ENCODE data around the gene TCF12. TPM values are rescaled to one million over a fixed set of nuclear protein-coding genes. Genes with fewer than 3 reads are reported as not detected.
A peak's percentile ranks its signal among the peaks of the same experiment; 100 is the strongest.
"Not testable (repeated sequence)": the region's sequence is repeated elsewhere in the genome, so short reads cannot be mapped to it uniquely, and the experiment has no call there.

The TCF12 gene
- total and polyA plus RNA-seq, 5 donors from 2014 or later: 45.7 to 83.7 (median 68.2) TPM

GRCh38 chr15:57095896-57096295, 177.5 kb downstream of the TCF12 start:
- no peaks in the 10 kb centered on the region for H3K4me1 ChIP-seq (ENCODE audit: control insufficient read depth, insufficient read depth, low read length, poor library complexity, severe bottlenecking)
- no peak overlapping the region for H3K27ac Mint-ChIP-seq
- peaks cover 6% of the 10 kb centered on the region for H3K36me3 ChIP-seq (ENCODE audit: control insufficient read depth, insufficient read depth, low read length)
- H3K27me3 Mint-ChIP-seq: no peaks in the 10 kb centered on the region
- H3K4me1 Mint-ChIP-seq: peaks cover 22 to 29% (median 26%) of the 10 kb centered on the region in 4 donors
- no peaks in the 10 kb centered on the region for H3K27me3 ChIP-seq (ENCODE audit: control insufficient read depth, insufficient read depth, low read length)
- H3K4me3 ChIP-seq (ENCODE audit: low read depth, low read length): no peak overlapping the region
- H3K27ac ChIP-seq (ENCODE audit: insufficient read depth, low read length, poor library complexity, severe bottlenecking): no peak overlapping the region
- no peaks in the 10 kb centered on the region for H3K9me3 ChIP-seq (ENCODE audit: control insufficient read depth in 2 of 2, low read length in 2 of 2)
- no peak for DNase-seq
- H3K36me3 Mint-ChIP-seq: peaks cover 28% of the 10 kb centered on the region
- ATAC-seq (ENCODE audit: low read depth in 2 of 2): no peak
- no peak overlapping the region for H3K4me3 Mint-ChIP-seq
- no peaks in the 10 kb centered on the region for H3K9me3 Mint-ChIP-seq

GRCh38 chr15:57097246-57097645, 178.8 kb downstream of the TCF12 start:
- Mint-ChIP-seq H3K27me3 (no peaks in the 10 kb centered on the region), H3K4me1 (peaks cover 15 to 21% (median 18%) of the 10 kb centered on the region in 4 donors), H3K27ac (no peak overlapping the region), H3K36me3 (peaks cover 22% of the 10 kb centered on the region), H3K9me3 (no peaks in the 10 kb centered on the region), H3K4me3 (no peak overlapping the region)
- Histone ChIP-seq H3K4me1 (ENCODE audit: control insufficient read depth, insufficient read depth, low read length, poor library complexity, severe bottlenecking) (no peaks in the 10 kb centered on the region), H3K36me3 (ENCODE audit: control insufficient read depth, insufficient read depth, low read length) (peaks cover 9% of the 10 kb centered on the region), H3K27me3 (ENCODE audit: control insufficient read depth, insufficient read depth, low read length) (no peaks in the 10 kb centered on the region), H3K9me3 (ENCODE audit: control insufficient read depth in 2 of 2, low read length in 2 of 2) (no peaks in the 10 kb centered on the region), H3K4me3 (ENCODE audit: low read depth, low read length) (no peak overlapping the region), H3K27ac (ENCODE audit: insufficient read depth, low read length, poor library complexity, severe bottlenecking) (no peak overlapping the region)
- ATAC-seq (ENCODE audit: low read depth in 2 of 2) (no peak), DNase-seq (no peak)

GRCh38 chr15:57097919-57098543, 179.6 kb downstream of the TCF12 start:
- H3K27ac ChIP-seq (ENCODE audit: insufficient read depth, low read length, poor library complexity, severe bottlenecking); H3K9me3 Mint-ChIP-seq; H3K9me3 ChIP-seq (ENCODE audit: control insufficient read depth in 2 of 2, low read length in 2 of 2); DNase-seq; H3K27me3 ChIP-seq (ENCODE audit: control insufficient read depth, insufficient read depth, low read length); H3K27me3 Mint-ChIP-seq; H3K4me1 ChIP-seq (ENCODE audit: control insufficient read depth, insufficient read depth, low read length, poor library complexity, severe bottlenecking); H3K4me3 ChIP-seq (ENCODE audit: low read depth, low read length); H3K4me3 Mint-ChIP-seq; H3K36me3 ChIP-seq (ENCODE audit: control insufficient read depth, insufficient read depth, low read length); ATAC-seq (ENCODE audit: low read depth in 2 of 2): not testable (repeated sequence)
- H3K36me3 Mint-ChIP-seq: peaks cover 16% of the 10 kb centered on the region
- H3K27ac Mint-ChIP-seq: peak overlapping the region in 2 of 3 donors; percentile 18 to 73
- peaks cover 10 to 16% (median 14%) of the 10 kb centered on the region in 4 donors for H3K4me1 Mint-ChIP-seq

GRCh38 chr15:57098896-57099295, 180.5 kb downstream of the TCF12 start:
- H3K27ac Mint-ChIP-seq: no peak overlapping the region
- Histone ChIP-seq H3K4me1 (ENCODE audit: control insufficient read depth, insufficient read depth, low read length, poor library complexity, severe bottlenecking) (no peaks in the 10 kb centered on the region), H3K27me3 (ENCODE audit: control insufficient read depth, insufficient read depth, low read length) (no peaks in the 10 kb centered on the region), H3K9me3 (ENCODE audit: control insufficient read depth in 2 of 2, low read length in 2 of 2) (no peaks in the 10 kb centered on the region), H3K4me3 (ENCODE audit: low read depth, low read length) (no peak overlapping the region), H3K27ac (ENCODE audit: insufficient read depth, low read length, poor library complexity, severe bottlenecking) (no peak overlapping the region), H3K36me3 (ENCODE audit: control insufficient read depth, insufficient read depth, low read length) (peaks cover 5% of the 10 kb centered on the region)
- no peaks in the 10 kb centered on the region for H3K27me3 Mint-ChIP-seq
- no peaks in the 10 kb centered on the region for H3K9me3 Mint-ChIP-seq
- ATAC-seq (ENCODE audit: low read depth in 2 of 2) (no peak), DNase-seq (no peak)
- no peak overlapping the region for H3K4me3 Mint-ChIP-seq
- peaks cover 22% of the 10 kb centered on the region for H3K36me3 Mint-ChIP-seq
- H3K4me1 Mint-ChIP-seq: peaks cover 13 to 15% (median 14%) of the 10 kb centered on the region in 4 donors

- H3K4me1 ChIP-seq (ENCODE audit: control insufficient read depth, insufficient read depth, low read length, poor library complexity, severe bottlenecking): no peaks in the 10 kb centered on the region
- no peaks in the 10 kb centered on the region for H3K27me3 ChIP-seq (ENCODE audit: control insufficient read depth, insufficient read depth, low read length)
- no peak overlapping the region for H3K4me3 ChIP-seq (ENCODE audit: low read depth, low read length)
- ATAC-seq (ENCODE audit: low read depth in 2 of 2) (no peak), DNase-seq (no peak)
- H3K36me3 Mint-ChIP-seq: peaks cover 19% of the 10 kb centered on the region
- peaks cover 10 to 15% (median 14%) of the 10 kb centered on the region in 4 donors for H3K4me1 Mint-ChIP-seq
- H3K27me3 Mint-ChIP-seq: no peaks in the 10 kb centered on the region
- H3K4me3 Mint-ChIP-seq: no peak overlapping the region
- peaks cover 5% of the 10 kb centered on the region for H3K36me3 ChIP-seq (ENCODE audit: control insufficient read depth, insufficient read depth, low read length)
- no peaks in the 10 kb centered on the region for H3K9me3 Mint-ChIP-seq
- H3K27ac ChIP-seq (ENCODE audit: insufficient read depth, low read length, poor library complexity, severe bottlenecking): no peak overlapping the region
- H3K27ac Mint-ChIP-seq: no peak overlapping the region
- H3K9me3 ChIP-seq (ENCODE audit: control insufficient read depth in 2 of 2, low read length in 2 of 2): no peaks in the 10 kb centered on the region
These were observed 181.7 kb downstream of the TCF12 start for GRCh38 chr15:57100136-57100539.

- peaks cover 28% of the 10 kb centered on the region for H3K36me3 Mint-ChIP-seq
- Histone ChIP-seq H3K9me3 (ENCODE audit: control insufficient read depth in 2 of 2, low read length in 2 of 2) (no peaks in the 10 kb centered on the region), H3K4me3 (ENCODE audit: low read depth, low read length) (no peak overlapping the region), H3K4me1 (ENCODE audit: control insufficient read depth, insufficient read depth, low read length, poor library complexity, severe bottlenecking) (no peaks in the 10 kb centered on the region), H3K27me3 (ENCODE audit: control insufficient read depth, insufficient read depth, low read length) (no peaks in the 10 kb centered on the region), H3K36me3 (ENCODE audit: control insufficient read depth, insufficient read depth, low read length) (peaks cover 5% of the 10 kb centered on the region), H3K27ac (ENCODE audit: insufficient read depth, low read length, poor library complexity, severe bottlenecking) (no peak overlapping the region)
- no peak overlapping the region for H3K27ac Mint-ChIP-seq
- peaks cover 0 to 4% (median 0%) of the 10 kb centered on the region in 7 donors for H3K9me3 Mint-ChIP-seq
- no peaks in the 10 kb centered on the region for H3K27me3 Mint-ChIP-seq
- no peak for DNase-seq
- ATAC-seq (ENCODE audit: low read depth in 2 of 2): no peak
- no peak overlapping the region for H3K4me3 Mint-ChIP-seq
- peaks cover 10 to 17% (median 14%) of the 10 kb centered on the region in 4 donors for H3K4me1 Mint-ChIP-seq
These were observed 184.4 kb downstream of the TCF12 start for GRCh38 chr15:57102858-57103257.

GRCh38 chr15:57108296-57108695, 189.9 kb downstream of the TCF12 start:
- Mint-ChIP-seq H3K4me1 (peaks cover 21 to 28% (median 23%) of the 10 kb centered on the region in 4 donors), H3K27ac (peak overlapping the region in 1 of 3 donors; percentile 32), H3K36me3 (peaks cover 25% of the 10 kb centered on the region), H3K9me3 (peaks cover 0 to 4% (median 0%) of the 10 kb centered on the region in 7 donors), H3K27me3 (no peaks in the 10 kb centered on the region), H3K4me3 (peak overlapping the region in 1 of 4 donors; percentile 10)
- H3K36me3 ChIP-seq (ENCODE audit: control insufficient read depth, insufficient read depth, low read length): no peaks in the 10 kb centered on the region
- no peak overlapping the region for H3K4me3 ChIP-seq (ENCODE audit: low read depth, low read length)
- no peaks in the 10 kb centered on the region for H3K4me1 ChIP-seq (ENCODE audit: control insufficient read depth, insufficient read depth, low read length, poor library complexity, severe bottlenecking)
- no peaks in the 10 kb centered on the region for H3K9me3 ChIP-seq (ENCODE audit: control insufficient read depth in 2 of 2, low read length in 2 of 2)
- ATAC-seq (ENCODE audit: low read depth in 2 of 2): no peak
- no peaks in the 10 kb centered on the region for H3K27me3 ChIP-seq (ENCODE audit: control insufficient read depth, insufficient read depth, low read length)
- no peak for DNase-seq
- no peak overlapping the region for H3K27ac ChIP-seq (ENCODE audit: insufficient read depth, low read length, poor library complexity, severe bottlenecking)

GRCh38 chr15:57109005-57109404, 190.6 kb downstream of the TCF12 start:
- DNase-seq (no peak), ATAC-seq (ENCODE audit: low read depth in 2 of 2) (no peak)
- Histone ChIP-seq H3K27me3 (ENCODE audit: control insufficient read depth, insufficient read depth, low read length) (no peaks in the 10 kb centered on the region), H3K27ac (ENCODE audit: insufficient read depth, low read length, poor library complexity, severe bottlenecking) (no peak overlapping the region), H3K4me1 (ENCODE audit: control insufficient read depth, insufficient read depth, low read length, poor library complexity, severe bottlenecking) (no peaks in the 10 kb centered on the region), H3K36me3 (ENCODE audit: control insufficient read depth, insufficient read depth, low read length) (no peaks in the 10 kb centered on the region), H3K4me3 (ENCODE audit: low read depth, low read length) (no peak overlapping the region), H3K9me3 (ENCODE audit: control insufficient read depth in 2 of 2, low read length in 2 of 2) (no peaks in the 10 kb centered on the region)
- H3K27ac Mint-ChIP-seq: no peak overlapping the region
- peaks cover 0 to 4% (median 0%) of the 10 kb centered on the region in 7 donors for H3K9me3 Mint-ChIP-seq
- no peak overlapping the region for H3K4me3 Mint-ChIP-seq
- H3K36me3 Mint-ChIP-seq: peaks cover 20% of the 10 kb centered on the region
- H3K27me3 Mint-ChIP-seq: no peaks in the 10 kb centered on the region
- H3K4me1 Mint-ChIP-seq: peaks cover 21 to 28% (median 24%) of the 10 kb centered on the region in 4 donors
